HG03571 (cell line): ENCODE results near the gene KCNC2.
"Not testable (repeated sequence)": the region's sequence is repeated elsewhere in the genome, so short reads cannot be mapped to it uniquely, and the experiment has no call there.

ENCODE experiments used
- ATAC-seq: cut with Tn5 transposase; IDR thresholded peaks from one replicate; pipeline ENCODE4 v1.9.1; 2021; ENCODE audit not compliant: unreplicated experiment

Gene KCNC2

DNA sequence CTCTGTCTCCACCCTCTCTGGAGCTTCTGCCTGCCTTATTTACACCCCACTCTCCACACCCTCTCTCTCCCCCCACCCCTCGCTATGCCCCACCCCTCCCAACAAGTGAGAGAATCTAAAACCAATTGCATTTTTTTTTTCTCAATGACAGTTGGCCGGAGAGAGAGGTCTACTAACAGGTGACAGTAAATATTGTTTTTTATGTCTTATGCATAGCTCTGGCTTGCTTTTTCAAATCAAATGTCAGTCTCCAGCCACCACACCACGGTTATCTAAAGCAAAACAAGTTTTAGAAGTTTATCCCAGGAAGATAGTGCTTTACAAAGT lies at the start of gene KCNC2:
Gene KCNC2, minus strand, starts transcription at position 28 of the 327 bp plus-strand sequence.
- no peak for ATAC-seq

DNA sequence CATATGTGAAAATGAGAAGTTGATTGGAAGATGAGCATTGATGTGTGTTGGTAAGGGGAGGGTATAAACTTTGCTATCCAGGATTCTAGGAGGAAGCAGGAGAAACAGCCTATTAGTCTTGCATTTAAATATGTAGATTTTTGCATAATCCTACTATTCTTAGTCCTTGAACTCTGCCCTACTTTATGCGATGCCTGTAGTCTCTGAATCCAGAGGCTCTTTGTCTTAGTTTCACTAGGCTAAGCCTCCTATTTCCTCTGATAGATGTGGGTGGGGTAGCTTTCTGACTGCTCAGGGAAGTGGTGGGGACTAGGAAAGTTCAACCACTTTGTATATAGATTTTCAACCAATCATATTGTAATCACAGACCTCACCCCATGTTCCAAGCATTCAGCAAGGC lies 49.5 kb upstream of the KCNC2 start:
- ATAC-seq: no peak

DNA sequence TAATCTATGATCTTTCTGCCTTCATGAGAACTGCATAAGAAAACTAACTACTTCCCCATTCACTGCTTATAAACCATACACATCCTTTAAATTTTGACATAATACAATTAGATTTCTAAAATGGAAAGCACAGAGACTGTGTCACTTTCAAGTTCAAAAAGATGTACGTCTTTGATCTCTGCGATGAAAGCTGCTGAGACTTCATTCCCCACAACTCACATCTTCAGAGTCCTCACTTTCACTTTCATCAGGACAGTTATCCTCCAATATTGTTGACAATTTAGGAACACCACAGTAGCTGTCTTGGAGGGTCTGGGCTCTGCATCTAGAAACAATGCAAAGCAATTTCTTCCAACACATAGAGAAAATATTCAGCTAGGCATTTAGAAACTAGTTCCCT lies 47.9 kb upstream of the KCNC2 start:
- no peak for ATAC-seq

DNA sequence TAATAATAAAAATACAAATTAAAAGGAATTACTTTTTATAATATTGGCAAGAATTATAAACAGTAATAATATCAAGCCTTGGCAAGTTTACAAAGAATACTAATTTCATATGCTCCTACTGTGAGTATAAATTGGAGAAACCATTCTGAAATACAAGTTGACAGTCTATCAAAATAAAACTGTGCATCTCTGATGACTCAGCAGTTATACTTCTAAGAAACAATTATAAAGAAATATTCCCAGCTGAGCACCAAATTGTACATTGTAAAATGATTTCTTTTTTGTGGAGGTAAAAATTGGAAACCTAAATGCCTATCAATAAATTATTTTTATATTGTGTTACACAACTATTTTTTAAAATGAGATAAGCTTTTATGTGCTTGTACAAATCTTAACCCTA lies 35.5 kb upstream of the KCNC2 start:
- no peak for ATAC-seq

DNA sequence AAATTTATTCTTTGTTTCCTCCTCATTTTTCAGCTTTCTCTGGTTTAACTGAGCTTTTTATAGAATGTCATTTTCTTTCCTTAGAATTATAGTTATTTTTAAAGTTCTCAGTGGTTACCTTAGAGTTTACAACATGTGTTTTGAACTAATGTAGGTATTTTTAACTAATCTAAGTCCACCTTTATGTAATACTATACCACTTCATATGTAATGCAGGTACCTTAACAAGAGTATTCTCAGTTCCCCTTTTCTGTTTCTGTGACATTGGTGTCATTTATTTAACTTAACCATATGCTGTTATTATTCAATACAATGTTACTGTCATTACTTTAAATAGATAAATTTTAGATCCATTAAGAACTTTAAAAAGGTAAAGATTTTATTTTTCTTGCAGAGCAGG lies 30.3 kb upstream of the KCNC2 start:
- peak; percentile 69 for ATAC-seq

DNA sequence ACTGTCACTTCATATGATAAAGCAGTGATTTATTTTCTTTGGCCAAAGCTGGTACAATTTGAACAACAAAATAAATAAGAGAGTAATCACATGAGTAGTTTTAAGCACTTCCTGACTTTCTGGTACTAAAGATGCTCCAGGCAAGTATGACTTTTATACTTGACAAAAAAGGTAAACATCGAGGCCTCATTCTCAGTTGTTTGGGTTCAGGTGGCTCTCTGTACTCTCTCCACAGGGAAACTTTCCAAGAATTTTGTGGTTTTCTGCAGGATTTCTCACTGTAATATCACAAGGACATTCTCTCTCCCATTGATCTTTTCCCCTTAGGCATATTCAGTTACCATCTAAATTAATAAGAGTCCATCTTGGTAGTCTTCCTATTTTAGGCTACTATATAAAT lies 26.6 kb upstream of the KCNC2 start:
- ATAC-seq: no peak

DNA sequence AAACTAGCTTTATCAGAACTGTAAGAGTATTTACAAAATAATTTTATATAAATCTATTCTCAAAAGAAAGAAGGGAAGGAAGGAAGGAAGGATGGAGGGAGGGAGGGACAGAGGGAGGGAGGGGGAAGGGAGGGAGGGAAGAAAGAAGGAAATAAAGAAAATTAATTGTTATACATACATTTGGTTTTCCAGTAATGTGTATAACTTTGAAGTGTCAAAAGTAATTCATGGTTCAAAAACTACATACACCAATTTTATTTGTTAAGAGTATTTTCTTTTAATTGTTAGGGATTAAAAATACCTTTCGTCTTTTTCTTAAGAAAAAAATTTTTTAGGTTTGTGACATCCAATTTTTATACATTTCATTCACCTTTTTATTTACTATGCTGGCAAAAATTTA lies 17.5 kb upstream of the KCNC2 start:
- no peak for ATAC-seq

DNA sequence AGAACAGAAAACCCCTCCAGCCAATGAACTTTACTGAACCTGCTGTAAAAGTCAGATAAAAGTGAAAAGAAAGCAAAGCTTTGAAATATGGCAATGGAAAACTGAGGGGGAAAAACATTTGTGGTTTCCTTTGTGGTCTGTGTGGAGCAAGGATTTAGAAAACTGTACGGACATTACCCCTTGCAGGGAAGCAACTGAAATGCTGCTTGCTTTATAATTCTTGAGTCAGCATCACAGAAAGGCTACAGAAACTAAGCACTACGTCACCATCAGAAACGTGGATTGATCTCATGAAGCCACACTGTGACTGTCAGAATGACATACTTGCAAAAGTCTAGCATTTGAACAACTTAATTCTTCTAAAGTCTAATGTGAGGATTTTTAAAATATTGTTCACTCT lies 2.4 kb upstream of the KCNC2 start:
- no peak for ATAC-seq

DNA sequence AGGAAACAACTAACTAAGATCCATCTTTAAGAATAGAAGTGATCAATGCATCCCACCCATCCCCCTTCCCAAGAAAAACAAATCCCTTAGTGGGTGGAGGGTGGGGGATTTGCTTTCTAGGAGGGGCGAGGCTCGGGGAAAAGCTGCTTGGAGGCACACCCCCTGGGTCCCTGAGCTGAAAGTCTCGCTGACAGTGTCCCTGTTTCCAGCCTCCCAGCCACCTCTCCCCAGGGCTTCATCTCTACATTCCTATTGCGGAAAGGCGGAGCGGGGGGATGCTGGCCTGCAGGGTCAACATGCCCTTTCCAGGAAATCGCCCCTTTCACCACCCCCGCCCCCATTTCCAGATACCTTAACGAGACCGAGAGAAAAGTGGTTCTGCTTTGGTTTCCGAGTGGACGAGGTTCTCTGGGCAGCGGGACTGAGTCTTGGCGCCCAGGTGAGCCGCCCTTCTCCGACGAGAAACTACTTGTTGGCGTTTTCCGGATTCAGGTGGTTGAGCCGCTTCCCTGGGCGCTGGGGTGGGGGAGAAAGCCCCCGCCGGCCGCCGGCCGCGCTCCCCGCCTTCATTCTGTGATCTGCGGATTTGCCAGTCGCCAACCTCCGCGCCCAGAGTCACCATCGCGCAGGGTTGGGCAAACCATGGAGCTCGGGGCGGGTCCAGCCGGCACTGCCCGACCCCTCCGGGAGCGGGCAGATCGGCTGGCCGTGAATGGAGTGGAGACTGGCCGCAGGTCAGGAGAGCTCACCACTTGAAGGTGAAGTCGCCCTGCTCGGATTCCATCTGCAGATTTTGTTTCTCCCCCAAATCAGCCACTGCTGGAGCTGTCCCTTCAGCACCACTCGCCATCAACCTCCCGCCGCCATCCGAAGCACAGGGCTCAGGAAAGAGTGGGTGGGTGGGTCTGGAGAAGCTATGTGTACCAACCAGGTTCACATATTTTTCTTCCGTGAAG lies 505 bp downstream of the KCNC2 start:
- no peak for ATAC-seq

DNA sequence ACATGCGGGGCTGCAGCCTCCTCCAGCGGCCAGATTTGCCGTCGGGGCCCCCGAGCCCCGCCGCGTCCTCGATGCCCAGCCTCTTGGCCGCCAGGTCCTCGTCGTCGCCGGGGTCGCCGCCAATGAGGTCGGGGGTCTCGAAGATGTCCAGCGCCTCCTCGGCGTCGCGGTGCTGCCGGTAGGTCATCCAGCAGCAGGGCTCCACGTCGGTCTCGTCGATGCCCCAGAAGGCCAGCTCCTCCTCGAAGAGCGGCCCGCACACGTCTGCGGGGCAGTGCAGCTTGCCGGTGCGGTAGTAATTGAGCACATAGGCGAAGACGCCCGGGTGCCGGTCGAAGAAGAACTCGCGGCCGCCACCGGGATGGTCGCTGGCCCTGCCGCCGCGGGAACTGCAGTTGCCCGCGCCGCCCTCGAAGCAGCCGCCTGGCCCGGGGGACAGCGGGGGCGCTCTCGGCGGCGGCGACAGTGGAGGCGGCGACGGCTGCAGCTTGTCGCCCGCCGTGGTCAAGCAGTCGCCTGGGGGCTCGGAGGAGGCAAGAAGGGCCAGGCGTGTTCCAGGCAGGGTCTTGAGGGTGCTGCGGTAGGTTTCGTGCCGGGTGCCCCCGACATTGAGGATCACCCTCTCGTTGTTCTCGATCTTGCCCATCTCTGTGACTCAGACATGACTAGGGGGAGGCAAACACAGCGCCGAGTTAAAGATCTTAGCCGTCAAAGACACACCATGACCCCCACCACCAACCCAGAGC lies 2.1 kb downstream of the KCNC2 start:
- ATAC-seq: no peak

DNA sequence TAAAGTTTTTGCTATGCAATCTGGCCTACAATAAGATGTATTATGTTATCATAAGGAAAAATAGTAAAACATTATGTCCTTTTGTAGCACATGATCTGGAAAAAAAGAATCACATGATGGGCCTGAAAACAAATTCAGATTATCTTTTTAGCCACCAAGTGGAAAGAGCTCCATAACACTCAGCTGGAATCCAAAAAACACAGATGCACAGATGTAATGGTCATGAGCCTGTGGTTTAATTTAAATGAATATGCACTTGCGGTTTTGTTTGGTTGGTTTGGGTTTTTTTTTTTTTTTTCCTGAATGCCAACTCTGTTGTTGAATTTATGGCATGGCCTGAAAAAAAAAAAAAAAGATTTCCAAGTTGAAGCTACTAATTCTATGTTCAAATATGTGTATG lies 4.1 kb downstream of the KCNC2 start:
- no peak for ATAC-seq

DNA sequence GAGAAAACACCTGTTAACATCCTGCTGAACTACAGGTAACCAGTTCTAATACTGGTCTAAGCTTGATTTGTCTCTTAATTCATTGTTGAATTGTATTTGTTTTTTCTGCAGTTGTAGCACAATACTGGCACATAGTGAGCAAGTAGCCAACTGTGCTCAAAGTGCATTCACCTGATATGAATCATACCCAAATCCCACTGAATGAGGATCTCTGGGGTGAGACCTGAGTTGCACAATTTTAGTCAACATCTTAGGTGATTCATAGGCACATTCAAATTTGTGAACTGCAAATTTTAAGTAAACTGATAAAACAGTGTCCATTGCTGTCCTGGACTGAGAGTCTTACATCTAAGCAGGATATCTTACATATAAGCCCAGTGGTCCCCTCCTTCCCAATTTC lies 12.8 kb downstream of the KCNC2 start:
- ATAC-seq: no peak

DNA sequence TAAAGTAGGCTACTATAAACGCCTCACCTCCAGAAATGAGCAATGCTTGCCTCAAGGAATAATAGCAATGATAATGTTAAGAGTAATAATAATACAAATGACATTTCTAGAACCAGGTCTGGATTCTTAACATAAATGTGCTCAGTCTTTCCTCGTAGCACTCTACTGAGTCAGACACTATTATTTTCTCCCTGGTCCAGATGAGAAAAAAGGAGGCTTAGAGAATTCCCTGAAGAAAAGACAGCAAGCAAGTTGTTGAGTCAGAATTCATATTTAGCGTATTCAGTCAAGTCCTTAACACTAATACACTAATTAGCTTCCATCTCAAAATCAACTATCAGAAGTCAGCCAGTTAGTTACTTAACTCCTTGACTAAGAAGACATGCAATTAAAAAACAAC lies 13.2 kb downstream of the KCNC2 start:
- no peak for ATAC-seq

DNA sequence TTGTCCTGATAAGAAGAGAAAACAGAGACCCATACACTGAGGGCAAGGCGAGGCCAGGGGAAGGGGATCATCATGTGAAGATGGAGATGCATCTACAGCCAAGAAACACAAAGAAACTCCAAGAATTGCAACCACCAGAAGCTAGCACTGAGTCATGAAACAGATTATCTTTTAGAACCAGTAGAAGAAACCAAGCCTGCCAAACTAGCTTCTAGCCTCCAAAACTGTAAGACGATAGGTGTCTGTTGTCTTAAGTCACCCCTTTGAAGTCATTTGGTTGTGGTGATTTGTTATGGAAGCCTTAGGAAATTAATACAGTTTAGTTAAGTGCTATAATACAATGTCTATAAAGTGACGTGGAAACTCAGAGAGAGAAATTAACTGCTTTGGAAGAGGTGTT lies 15.4 kb downstream of the KCNC2 start:
- no peak for ATAC-seq

DNA sequence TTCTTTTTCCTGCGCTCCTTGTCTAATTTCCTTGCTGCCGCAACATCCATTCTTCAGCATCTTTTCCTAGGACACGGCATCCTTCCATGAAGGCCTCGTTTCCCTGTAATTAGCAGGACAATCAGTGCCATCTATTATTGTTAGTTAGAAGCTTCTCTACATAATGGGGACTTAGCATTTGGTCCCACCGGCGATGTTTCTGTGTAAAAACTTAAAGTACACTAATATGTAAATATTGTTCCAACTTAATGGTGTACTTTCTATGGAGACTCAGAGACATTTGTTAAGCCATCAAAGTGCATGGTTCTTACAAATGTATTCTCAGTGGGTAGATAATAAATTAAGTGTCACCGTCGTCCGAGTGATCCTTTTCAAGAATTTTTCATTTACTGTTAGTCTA lies 17.4 kb downstream of the KCNC2 start:
- no peak for ATAC-seq

DNA sequence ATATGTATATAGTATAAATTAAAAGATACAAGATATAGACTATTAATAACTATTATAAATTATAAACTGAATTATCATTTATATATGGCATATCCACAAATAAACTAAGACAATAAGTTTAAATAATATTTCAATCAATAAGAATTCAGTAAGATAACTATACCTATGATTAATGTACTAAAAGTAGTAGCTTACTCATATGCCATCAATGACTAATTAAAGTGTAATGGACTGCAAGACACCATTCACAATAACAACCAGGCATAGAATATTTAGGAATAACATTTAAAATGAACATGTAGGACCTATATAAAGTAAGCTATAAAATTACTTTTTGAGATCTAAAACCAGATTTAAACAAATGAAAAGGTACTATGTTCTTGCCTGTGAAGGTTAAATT lies 18.8 kb downstream of the KCNC2 start:
- no peak for ATAC-seq

DNA sequence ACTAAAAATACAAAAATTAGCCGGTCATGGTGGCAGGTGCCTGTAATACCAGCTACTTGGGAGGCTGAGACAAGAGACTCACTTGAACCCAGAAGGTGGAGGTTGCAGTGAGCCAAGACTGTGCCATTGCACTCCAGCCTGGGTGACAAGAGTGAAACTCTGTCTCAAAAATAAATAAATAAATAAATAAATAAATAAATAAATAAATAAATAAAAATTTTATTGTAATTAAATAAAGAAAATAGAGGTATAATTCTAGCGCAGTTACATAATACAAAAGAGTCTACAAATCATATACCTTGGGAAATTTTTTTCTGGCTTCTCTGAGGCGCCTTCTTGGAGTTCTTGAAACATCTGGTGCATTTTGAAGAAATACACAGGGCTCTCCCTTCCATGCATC lies 23.8 kb downstream of the KCNC2 start:
- ATAC-seq: not testable (repeated sequence)

DNA sequence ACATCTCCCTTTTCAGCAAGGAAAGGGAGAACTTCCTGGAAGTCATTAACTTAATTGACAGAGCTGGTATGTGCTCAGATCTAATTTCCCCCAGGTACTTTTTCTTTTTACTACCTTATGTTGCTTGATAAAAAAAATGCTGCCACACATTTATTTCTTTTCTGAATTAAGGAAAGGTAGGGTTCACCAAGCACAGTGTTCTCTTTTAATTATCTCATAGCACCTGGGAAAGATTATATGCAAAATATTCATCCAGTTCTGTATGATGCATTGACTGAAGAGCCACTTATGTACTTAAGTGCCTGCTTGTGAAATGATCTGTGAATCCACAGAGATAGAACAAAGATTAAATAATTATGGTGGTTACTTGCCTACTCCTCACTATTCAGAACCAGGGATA lies 25.1 kb downstream of the KCNC2 start:
- ATAC-seq: no peak

DNA sequence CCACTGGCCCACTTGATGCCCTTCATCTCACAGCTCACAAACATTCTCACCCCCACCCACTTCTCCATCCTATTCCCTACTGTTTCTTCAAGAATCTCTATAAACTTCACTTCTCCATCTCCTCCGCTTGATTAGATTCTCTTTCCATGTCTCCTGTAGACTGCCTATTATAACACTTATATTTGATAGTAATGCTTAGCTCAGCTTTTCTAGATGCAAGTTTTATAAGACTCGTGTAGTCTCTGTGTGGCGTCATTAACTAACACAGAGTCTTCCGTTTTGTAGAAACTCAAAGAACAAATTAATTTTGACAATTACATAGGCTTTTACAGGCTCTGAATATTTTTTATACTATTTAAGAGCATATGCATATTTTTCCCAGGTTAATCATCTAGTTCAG lies 25.7 kb downstream of the KCNC2 start:
- no peak for ATAC-seq

DNA sequence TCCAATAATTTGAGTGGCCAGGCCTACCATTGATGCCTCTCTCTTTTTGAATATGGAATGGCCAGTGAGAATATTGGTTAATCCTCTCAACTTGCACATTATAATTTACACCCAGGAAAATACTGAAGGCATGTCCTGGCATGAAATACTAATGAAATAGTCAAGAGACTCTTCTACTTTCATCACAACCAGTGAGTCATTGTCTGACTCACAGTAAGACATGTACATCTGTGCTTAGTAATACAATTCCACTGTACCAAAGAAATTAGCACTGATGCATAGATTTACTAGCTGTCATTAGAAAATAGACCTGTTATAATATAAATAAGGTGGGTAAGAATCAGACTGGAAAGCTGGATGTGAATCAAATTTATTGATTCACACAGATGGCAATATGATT lies 31.6 kb downstream of the KCNC2 start:
- peak; percentile 56 for ATAC-seq

DNA sequence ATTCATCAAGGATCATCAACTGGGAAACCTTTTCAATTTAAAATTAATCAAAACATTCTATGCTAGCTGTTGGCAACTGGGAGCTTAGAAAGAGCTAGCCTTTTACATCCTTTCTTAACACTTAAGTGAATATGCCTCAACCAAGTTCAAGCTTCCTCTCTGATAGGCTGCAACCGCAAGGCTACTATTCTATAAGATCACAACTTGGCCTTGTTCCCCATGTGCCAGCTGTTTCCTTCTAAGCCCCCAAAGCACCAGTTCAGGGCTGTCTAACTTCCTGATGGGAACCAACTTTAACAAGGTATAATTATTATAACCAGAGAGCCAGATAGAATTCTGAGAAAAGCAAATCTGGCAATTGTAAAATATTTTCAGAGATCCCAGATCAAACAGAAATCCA lies 37.0 kb downstream of the KCNC2 start:
- ATAC-seq: no peak

DNA sequence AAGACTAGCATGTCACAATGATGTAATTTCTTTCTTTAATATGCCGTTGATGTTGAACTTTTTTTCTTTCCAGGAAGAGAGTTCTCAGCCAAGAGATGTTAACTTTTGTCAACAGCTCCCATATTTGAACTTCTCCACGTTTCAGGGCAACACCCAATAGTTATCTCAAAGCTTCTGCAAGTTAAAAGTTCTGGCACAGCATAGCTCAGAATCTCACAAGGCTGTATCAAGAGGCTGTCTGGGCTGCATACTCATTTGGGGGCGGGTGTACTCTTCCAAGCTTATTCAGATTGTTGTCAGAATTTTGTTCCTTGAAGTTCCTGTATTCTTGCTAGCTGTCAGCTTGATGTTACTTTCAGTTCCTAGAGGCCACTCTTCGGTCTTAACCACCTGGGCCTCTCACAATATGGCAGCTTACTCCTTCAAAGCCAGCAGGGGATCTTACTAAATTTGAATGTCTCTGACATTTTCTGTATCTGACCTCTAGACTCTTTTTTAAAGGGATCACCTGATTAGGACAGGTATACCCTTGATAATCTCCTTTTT lies 38.9 kb downstream of the KCNC2 start:
- no peak for ATAC-seq
